A673 (cell line): ENCODE results near the gene PLCL1.

Source experiments
- CTCF ChIP-seq: fragments of 300-800, 200-600 bp; sonication (generic); conservative IDR thresholded peaks from 2 replicates; pipeline ENCODE4 v1.5.1; 2017; ENCODE audit warnings: low read depth, mild to moderate bottlenecking, antibody characterized with exemption, low read length, moderate library complexity, mixed read lengths
- EZH2 ChIP-seq: fragments of 200-600 bp; sonication (generic); IDR thresholded peaks from 2 replicates; pipeline ENCODE4 v1.6.1; 2017; ENCODE audit warnings: borderline replicate concordance, low read depth, mild to moderate bottlenecking, mixed read lengths, antibody characterized with exemption, low read length; ENCODE audit not compliant: poor library complexity, severe bottlenecking

GRCh38 chr2:197919487-197919886 is 115.1 kb downstream of the PLCL1 start:
- TF ChIP-seq CTCF, result no peak
- TF ChIP-seq EZH2, result no peak
